22Rv1 (cell line): Measurements from ENCODE around the gene IGFBP7.

Experiments
- H3K27ac ChIP-seq: fragments of 450-650 bp; 2 replicates; pipeline ENCODE4 v1.5.1; 2017
- ZFX ChIP-seq: fragments of 450-650 bp; IDR thresholded peaks from 2 replicates; pipeline ENCODE4 v1.6.1; 2017; ENCODE audit warnings: antibody characterized with exemption, borderline replicate concordance
- TF ChIP-seq, protein P1 (sequence below): fragments of 450-650 bp; IDR thresholded peaks from 2 replicates; pipeline ENCODE4 v1.5.1; 2017; ENCODE audit warnings: mild to moderate bottlenecking

Gene IGFBP7

DNA sequence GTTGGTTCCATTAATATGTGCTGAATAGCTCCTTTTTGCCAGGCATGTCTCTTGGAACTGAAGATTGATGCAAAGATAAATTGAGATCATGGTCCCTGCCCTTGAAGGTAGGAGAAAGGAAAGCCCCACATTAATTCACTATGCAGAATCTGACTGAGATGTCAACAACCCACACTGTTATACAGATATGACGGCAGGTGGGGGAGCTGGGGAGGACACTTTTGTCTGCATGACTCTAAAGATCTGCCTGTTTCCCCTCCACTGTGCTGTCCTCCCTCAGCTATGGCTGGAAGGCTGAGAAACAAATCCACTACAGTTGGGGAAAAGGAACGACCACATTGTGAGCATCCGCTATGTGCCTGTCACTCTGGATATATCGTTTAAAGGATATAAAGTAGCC, 36.3 kb upstream of the IGFBP7 start:
- TF ChIP-seq, protein P1, sequence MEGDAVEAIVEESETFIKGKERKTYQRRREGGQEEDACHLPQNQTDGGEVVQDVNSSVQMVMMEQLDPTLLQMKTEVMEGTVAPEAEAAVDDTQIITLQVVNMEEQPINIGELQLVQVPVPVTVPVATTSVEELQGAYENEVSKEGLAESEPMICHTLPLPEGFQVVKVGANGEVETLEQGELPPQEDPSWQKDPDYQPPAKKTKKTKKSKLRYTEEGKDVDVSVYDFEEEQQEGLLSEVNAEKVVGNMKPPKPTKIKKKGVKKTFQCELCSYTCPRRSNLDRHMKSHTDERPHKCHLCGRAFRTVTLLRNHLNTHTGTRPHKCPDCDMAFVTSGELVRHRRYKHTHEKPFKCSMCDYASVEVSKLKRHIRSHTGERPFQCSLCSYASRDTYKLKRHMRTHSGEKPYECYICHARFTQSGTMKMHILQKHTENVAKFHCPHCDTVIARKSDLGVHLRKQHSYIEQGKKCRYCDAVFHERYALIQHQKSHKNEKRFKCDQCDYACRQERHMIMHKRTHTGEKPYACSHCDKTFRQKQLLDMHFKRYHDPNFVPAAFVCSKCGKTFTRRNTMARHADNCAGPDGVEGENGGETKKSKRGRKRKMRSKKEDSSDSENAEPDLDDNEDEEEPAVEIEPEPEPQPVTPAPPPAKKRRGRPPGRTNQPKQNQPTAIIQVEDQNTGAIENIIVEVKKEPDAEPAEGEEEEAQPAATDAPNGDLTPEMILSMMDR: no peak
- no peak for TF ChIP-seq ZFX
- no peak overlapping the region for H3K27ac ChIP-seq

DNA sequence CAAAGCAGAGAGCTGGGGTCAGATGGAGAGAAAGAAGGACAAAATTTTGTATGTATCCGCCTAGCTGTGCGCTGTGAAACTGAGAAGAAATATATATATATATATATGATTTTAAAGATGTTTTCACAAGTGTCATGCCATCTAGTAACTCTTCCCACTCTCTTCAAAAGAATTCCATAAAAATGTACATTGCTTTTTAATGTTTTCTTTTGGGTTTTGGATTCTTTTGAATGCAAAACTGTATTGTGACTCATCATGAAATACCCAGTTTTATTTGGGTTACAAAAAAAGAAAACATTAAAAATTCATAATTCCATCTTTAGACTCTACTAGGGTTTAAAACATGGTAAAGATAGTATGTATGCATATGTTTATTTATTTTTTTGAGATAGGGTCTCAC, 34.3 kb upstream of the IGFBP7 start:
- no peak for TF ChIP-seq ZFX
- TF ChIP-seq, protein P1: no peak

DNA sequence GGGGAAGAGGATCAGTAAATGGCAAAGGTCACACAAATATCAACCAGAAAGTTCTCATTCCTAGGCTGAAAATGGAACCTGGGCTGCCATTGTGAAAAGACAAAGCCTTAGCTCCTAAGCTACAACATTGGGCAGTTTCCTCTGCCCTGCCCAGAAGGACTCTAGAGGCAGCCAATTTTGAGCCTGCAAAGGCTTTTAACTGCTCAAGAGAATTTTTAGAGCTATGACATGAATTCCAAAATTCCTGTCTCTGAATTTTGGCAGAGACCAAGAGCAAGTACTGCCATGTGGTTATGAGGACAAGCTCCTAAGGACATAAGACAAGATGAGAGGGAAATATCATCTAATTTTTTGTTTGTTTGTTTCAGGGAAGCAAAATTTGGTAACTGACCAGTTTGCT, 29.6 kb upstream of the IGFBP7 start:
- TF ChIP-seq, protein P1: no peak
- no peak for TF ChIP-seq ZFX
- no peak overlapping the region for H3K27ac ChIP-seq

More for the DNA sequence above, 34.3 kb upstream of the IGFBP7 start:
- no peak overlapping the region for H3K27ac ChIP-seq

DNA sequence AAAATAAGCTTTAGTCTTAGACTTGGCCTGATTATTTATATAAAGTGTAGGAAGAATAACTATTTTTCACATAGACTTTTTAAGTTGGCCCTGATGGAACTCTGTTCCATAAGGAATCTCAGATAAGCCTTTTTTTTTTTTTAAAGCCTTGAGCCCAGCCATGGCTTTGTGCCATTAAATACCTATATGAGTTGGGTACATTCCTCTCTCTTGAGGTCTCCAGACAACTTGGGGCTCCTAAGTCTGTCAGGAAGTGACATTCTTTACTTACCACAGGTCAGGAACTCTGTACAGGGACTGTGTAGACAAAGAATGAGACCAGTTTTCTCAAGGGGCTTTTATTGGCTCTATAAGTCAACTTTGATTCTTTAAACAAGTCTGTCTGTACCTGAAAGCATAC, 27.1 kb upstream of the IGFBP7 start:
- TF ChIP-seq, protein P1: no peak
- TF ChIP-seq ZFX: no peak
- H3K27ac ChIP-seq: no peak overlapping the region

GRCh38 chr4:57136281-57136680, 26.1 kb upstream of the IGFBP7 start:
- H3K27ac ChIP-seq: no peak overlapping the region
- TF ChIP-seq, protein P1: no peak
- no peak for TF ChIP-seq ZFX

DNA sequence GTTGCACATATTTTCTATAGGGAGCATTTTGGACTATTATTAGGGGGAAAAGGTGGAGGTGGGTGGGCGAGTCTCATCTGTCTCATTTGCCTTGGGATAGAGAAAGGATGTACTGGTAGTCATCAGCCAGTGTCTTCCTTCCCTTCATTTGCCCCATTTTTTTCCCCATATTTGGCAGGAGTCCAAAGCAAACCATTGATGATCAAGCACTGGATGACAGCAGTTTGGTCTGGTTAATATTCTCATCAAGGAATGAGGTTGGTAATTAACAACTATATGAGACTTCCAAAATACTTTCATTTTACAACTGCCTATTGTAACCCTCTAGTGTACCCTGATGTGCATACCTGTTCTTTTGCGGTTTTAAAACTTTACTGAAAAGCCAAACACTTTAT, 22.6 kb upstream of the IGFBP7 start:
- H3K27ac ChIP-seq: no peak overlapping the region

GRCh38 chr4:57131849-57132742, 21.9 kb upstream of the IGFBP7 start:
- no peak overlapping the region for H3K27ac ChIP-seq
- TF ChIP-seq, protein P1: no peak
- no peak for TF ChIP-seq ZFX

More for the DNA sequence above, 22.6 kb upstream of the IGFBP7 start:
- TF ChIP-seq, protein P1: no peak
- TF ChIP-seq ZFX: no peak
